Subcutaneous adipose tissue (tissue), 4 donors: ENCODE measurements around the gene MAN2A1. TPM values are rescaled to one million over a fixed set of nuclear protein-coding genes. Genes with fewer than 3 reads are reported as not detected.

Experiments
- total RNA-seq, 4 donors: library from RNA; depleted of rRNA; stranded (reverse); fragments of >200 nt; gene quantifications; one replicate each; pipeline ENCODE4 v1.1.0, GENCODE V29; 2016
- TF ChIP-seq, protein P1 (sequence below): fragments of 450-650 bp; IDR thresholded peaks from one replicate; pipeline ENCODE4 v1.5.1; 2016; ENCODE audit warnings: low read depth, mild to moderate bottlenecking, control low read depth, antibody characterized with exemption, moderate library complexity

Gene MAN2A1
- total RNA-seq, 4 donors from 2014 or later = 42.8 to 67.8 (median 54.4) TPM

DNA sequence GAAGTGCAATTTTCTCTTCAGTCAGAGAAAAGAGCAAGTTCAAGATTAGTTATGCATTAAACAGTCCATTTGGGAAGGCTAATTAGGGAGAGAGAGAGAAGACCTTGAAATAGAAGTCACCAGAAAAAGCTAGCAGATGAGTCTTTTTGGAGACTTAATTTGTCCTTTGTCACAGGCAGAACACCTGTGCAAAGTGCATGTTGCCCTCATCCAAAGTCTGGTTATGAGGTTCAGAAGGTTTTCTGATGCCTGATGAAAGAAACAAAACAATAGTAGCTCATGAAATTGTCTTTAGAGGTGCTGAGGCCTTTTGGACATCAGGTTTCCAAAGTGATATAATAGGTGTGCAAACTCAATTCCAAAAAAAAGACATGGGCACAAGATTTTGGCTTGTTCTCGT lies 199.3 kb downstream of the MAN2A1 start:
- TF ChIP-seq, protein P1, sequence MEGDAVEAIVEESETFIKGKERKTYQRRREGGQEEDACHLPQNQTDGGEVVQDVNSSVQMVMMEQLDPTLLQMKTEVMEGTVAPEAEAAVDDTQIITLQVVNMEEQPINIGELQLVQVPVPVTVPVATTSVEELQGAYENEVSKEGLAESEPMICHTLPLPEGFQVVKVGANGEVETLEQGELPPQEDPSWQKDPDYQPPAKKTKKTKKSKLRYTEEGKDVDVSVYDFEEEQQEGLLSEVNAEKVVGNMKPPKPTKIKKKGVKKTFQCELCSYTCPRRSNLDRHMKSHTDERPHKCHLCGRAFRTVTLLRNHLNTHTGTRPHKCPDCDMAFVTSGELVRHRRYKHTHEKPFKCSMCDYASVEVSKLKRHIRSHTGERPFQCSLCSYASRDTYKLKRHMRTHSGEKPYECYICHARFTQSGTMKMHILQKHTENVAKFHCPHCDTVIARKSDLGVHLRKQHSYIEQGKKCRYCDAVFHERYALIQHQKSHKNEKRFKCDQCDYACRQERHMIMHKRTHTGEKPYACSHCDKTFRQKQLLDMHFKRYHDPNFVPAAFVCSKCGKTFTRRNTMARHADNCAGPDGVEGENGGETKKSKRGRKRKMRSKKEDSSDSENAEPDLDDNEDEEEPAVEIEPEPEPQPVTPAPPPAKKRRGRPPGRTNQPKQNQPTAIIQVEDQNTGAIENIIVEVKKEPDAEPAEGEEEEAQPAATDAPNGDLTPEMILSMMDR = no peak

DNA sequence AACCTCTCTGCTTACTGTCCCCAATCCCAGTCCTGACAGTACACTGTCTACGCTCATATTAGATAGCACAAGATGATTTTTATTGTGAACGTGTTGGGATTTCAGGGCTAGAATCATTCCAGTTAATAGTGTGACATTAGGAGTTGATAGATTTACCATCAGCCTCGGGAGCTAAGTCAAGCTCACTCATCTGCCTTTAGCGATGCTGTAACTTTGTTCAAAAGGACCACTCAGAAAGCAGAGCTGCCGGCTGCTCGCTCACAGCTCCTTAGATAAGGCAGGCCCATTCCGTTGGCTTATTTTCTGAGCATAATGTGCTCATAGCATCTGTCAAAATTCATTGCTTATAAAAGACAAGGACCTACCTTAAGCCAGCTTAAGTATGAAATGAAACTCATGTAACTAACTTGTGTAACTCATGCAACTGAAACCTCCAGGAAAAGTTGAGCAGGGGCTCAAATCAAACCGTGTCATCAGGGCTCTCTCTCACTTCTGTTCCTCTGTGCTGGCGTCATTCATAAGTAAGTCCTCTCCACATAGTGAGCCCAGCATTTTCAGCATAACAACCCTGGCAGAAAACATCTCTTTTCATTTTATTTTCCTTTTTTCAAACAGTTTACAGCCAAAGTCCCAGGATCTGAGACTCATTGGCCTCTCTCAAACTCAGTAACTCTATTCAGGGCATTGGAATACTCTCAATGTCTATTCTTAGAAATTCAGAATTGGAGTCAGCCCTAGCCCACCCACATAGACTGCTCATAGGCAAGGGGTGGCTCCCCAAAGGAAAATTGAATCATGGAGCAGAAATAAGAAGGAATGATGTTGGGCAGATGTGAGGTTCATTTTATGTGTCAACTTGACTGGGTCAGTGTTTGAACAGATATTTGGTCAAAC lies 208.8 kb downstream of the MAN2A1 start:
- TF ChIP-seq, protein P1 = no peak

DNA sequence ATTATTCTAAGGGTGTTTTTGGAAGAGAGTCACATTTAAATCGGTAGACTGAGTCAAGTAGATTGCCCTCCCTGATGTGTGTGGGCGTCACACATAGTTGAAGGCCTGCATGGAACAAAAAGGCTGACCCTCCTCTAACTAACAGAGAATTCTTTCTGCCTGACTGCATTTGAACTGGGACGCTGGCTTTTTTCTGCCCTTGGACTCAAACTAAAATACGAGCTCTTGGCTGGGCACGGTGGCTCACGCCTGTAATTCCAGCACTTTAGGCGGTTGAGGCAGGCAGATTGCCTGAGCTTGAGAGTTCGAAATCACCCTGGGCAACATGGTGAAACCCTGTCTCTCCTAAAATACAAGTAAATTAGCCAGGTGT lies 209.4 kb downstream of the MAN2A1 start:
- TF ChIP-seq, protein P1 = no peak

DNA sequence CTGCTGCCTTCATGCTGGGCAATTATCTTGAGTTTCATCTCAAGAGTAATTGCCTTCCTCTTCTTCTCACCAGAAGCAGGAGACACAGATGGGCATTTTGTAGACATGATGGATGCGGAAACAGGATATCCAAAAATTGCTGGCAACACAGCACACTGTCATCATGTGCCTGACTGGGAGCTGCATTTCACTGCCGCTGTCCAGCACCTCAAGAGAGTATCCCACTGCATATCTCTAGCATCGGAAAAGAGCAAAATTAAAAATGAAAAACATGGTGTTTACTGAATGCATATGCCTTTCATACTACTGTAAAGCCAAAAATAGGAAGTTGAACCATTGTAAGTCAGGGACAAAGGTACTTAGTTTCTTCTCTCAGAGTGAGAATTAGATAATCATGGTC lies 210.7 kb downstream of the MAN2A1 start:
- TF ChIP-seq, protein P1 = no peak

DNA sequence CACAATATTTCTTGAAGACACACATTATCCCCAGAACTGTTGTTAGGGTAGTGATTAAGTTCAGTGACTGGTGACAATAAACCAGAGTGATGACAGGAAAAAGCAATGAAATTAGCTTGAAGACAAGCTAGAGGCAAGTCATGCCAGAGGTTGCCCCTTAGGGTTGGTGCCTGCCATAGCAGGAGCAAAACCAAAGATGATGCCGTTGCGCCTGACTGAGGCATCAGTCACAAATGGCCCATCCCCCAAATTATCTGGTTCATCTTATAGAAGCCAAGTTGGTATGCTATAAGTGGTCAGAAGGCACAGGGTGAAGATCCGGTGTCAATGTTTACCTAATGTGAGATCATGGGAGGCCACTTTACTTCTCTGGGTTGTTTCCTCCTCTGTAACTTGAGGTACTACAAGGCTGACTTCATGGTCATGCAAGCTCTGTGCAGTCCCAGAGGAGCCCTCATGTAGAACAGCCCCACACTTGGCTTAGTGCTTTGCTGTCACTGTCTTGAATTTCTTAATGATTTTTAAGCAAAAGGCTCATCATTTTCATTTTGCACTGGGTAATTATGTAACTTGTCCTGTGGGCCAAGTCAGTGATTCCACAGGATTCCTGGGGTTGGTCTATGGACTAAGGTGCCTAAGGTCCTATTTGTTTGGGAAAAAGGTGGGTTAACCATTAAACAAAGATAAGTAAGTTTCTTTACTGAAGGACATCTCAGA lies 211.3 kb downstream of the MAN2A1 start:
- TF ChIP-seq, protein P1 = no peak

DNA sequence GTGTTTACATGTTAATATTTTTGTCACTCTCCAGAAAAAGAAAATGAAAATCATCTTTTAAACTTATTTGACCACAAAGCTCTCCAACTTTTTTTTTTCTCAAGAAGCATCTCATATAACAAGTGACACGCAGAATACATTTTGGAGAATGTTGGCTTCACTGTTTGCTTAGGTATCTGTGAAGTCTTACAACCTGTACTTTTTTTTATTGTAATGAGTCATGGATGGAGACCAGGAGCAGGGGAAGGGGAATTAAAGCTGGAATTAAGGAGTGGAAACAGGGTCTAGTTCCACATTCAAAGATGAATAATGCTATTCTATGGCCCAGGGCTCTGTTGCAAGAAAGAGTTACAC lies 211.9 kb downstream of the MAN2A1 start:
- TF ChIP-seq, protein P1 = no peak

DNA sequence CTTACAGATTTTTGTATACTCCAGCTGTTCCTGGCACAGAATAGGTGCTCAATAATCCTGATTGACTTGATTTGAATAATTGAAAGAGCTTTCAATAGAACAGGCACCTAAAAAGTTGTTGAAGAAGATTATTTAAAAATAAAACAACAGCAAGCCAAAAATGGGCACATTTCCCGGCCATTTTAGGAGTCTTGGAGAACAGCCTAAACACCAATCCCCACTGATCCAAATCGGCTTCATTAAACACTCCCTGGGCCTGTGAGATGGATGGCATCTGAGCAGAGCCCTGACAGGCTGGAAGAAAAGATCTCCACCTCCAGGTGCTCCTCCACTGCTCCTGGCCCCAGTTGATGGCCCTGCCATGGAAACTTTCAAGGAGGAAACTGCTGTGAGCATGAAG lies 213.3 kb downstream of the MAN2A1 start:
- TF ChIP-seq, protein P1 = no peak
